ENCODE results near the gene BPHL. TPM values are rescaled to one million over a fixed set of nuclear protein-coding genes. Genes with fewer than 3 reads are reported as not detected.

The BPHL gene
- total and polyA plus RNA-seq, 2 of the 4 experiments (the other 2 are of a cell fraction), result 14.7 to 16.3 TPM

- TF ChIP-seq, protein P1, sequence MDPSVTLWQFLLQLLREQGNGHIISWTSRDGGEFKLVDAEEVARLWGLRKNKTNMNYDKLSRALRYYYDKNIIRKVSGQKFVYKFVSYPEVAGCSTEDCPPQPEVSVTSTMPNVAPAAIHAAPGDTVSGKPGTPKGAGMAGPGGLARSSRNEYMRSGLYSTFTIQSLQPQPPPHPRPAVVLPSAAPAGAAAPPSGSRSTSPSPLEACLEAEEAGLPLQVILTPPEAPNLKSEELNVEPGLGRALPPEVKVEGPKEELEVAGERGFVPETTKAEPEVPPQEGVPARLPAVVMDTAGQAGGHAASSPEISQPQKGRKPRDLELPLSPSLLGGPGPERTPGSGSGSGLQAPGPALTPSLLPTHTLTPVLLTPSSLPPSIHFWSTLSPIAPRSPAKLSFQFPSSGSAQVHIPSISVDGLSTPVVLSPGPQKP (IDR thresholded peaks at IDR 0.05; ENCODE audit: borderline replicate concordance, low read depth, low read length), result no peak
Observed at GRCh38 chr6:3119040-3119723, 671 bp downstream of the BPHL start (continued).

DNA sequence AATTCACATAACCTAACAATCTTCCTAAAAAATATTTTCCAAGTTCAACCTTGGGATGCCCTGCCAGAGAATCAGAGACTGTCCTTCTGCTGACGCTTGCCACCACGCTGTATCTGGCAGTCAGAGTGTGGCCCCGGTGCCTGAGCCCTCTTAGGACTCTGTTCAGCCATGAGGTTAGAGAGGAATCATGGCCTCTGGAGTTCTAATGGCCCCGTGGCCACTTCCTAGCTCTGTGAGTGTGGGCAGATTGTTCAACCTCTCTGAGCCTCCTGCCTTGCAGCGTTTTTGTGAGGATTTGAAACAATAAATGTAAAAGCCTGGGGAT lies 2.2 kb downstream of the BPHL start:
- no peak overlapping the region for H2BK15ac ChIP-seq (ENCODE audit: low read depth, low read length)
- H3K4me2 ChIP-seq (ENCODE audit: low read depth, low read length), result no peak overlapping the region
- no peaks in the 10 kb centered on the region for H3K36me3 ChIP-seq (ENCODE audit: control insufficient read depth, insufficient read depth, low read length)
- H3K14ac ChIP-seq (replicated peaks; ENCODE audit: low read depth, low read length), result no peak overlapping the region
- no peak for TF ChIP-seq USF2 (IDR thresholded peaks at IDR 0.05; ENCODE audit: low read depth, low read length)
- TF ChIP-seq, protein P1 (IDR thresholded peaks at IDR 0.05; ENCODE audit: borderline replicate concordance, low read depth, low read length), result no peak
- no peak for TF ChIP-seq BHLHE40 (IDR thresholded peaks at IDR 0.05; ENCODE audit: low read depth, low read length)
- TF ChIP-seq SMC3 (IDR thresholded peaks at IDR 0.05; ENCODE audit: low read depth, low read length), result no peak
- no peak for TF ChIP-seq MAZ (IDR thresholded peaks at IDR 0.05; ENCODE audit: borderline replicate concordance, low read depth, low read length)
- TF ChIP-seq CEBPB (IDR thresholded peaks at IDR 0.05; ENCODE audit: low read depth, low read length), result no peak
- no peak overlapping the region for H3K4me3 ChIP-seq (ENCODE audit: insufficient read depth, low read depth, low read length)
- no peak overlapping the region for H3K23ac ChIP-seq (ENCODE audit: low read depth, low read length)
- H3K9me3 ChIP-seq (ENCODE audit: control insufficient read depth, insufficient read depth, low read length), result no peaks in the 10 kb centered on the region
- H3K27ac ChIP-seq (ENCODE audit: insufficient read depth, low read length), result no peak overlapping the region
- H3K56ac ChIP-seq (ENCODE audit: extremely low read depth, insufficient read depth, low read length), result no peak overlapping the region
- no peak overlapping the region for H2BK120ac ChIP-seq (ENCODE audit: low read depth, low read length)
- H3K18ac ChIP-seq (ENCODE audit: low read depth, low read length), result no peak overlapping the region
- H2AK9ac ChIP-seq (replicated peaks; ENCODE audit: low read depth, low read length, poor library complexity), result no peak overlapping the region
- no peak overlapping the region for H3K9ac ChIP-seq (ENCODE audit: low read depth, low read length)
- no CpG with 5 or more reads among the region's 5 CpGs for WGBS, 2 experiments (ENCODE audit: extremely low coverage in 2 of 2, insufficient read length in 1 of 2)
- BruUV-seq (replicated peaks), result no TSS peak
- no peaks in the 10 kb centered on the region for H4K20me1 ChIP-seq (ENCODE audit: insufficient read depth, low read length)
- no peak overlapping the region for H4K5ac ChIP-seq (ENCODE audit: low read depth, low read length)
- no peaks in the 10 kb centered on the region; the same call in 1 of the 2 replicates for H3K9me1 ChIP-seq (ENCODE audit: insufficient read depth, low read length)
- no peak overlapping the region for H2BK20ac ChIP-seq (ENCODE audit: low read depth, low read length)
- no peaks in the 10 kb centered on the region for H3K4me1 ChIP-seq (ENCODE audit: control insufficient read depth, insufficient read depth, low read length)
- no peak for DNase-seq
- no peak overlapping the region for H4K8ac ChIP-seq (ENCODE audit: low read depth in 2 of 2, low read length in 2 of 2)
- no peak overlapping the region for H2AFZ ChIP-seq (replicated peaks; ENCODE audit: low read length, poor library complexity)
- no peak overlapping the region for H2AK5ac ChIP-seq (ENCODE audit: low read depth, low read length)
- H3K4ac ChIP-seq (ENCODE audit: low read depth, low read length), result no peak overlapping the region
- ChIA-PET CTCF (interaction anchor here (1.4 kb wide), 1 partner anchor 131 kb away, joined by 5 read pairs; no protein-coding TSS in a partner anchor), POLR2A (ENCODE audit: unreplicated experiment) (no interaction called here)
- dilution Hi-C loops (cut with HindIII; ENCODE audit: low sequenced_read_pairs, unreplicated experiment) (no loop called here), in situ Hi-C loops (cut with MboI; ENCODE audit: low sequenced_read_pairs) (loop anchor here (25.0 kb wide), 1 partner anchor 867 kb away; no protein-coding TSS in a partner anchor), intact Hi-C loops (cut with micrococcal nuclease) (no loop called here)
- H3K79me1 ChIP-seq (ENCODE audit: low read depth in 1 of 2, low read length in 2 of 2), result peaks cover 8 to 12% of the 10 kb centered on the region in 2 experiments
- ATAC-seq (ENCODE audit: low read depth), result no peak
- no peak overlapping the region for H4K91ac ChIP-seq (ENCODE audit: insufficient read depth, low read depth, low read length)
- H2BK5ac ChIP-seq (ENCODE audit: low read depth, low read length, poor library complexity, severe bottlenecking), result no peak overlapping the region
- no peaks in the 10 kb centered on the region for H3K27me3 ChIP-seq (ENCODE audit: control insufficient read depth, insufficient read depth, low read length)

Measured in IMR-90 (cell line).